ENCODE measurements around the gene KBTBD4.

KBTBD4 gene

DNA sequence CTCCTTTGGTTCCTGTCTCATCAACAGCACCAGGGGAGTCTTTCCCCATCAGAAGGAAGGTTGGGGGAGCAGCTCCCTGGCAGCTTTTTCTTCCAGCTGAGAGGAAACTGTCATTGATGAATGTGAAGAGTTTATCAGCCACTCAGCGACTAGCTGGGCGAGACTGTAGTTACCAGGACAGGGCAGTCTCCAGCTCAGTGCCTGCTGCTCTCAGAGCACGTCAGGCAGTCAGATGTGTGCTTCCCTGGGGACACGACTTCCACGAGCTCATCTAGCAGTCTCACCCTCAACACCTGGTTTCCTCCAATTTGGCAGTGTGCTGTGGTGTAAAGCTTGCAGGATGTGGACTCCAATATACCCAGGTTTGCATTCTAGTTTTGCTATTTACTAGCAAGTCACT is 28.0 kb upstream of the KBTBD4 start:
- Histone ChIP-seq H3K27ac (ENCODE audit: low read depth, low read length, severe bottlenecking) (peak overlapping the region; percentile 90), H3K36me3 (ENCODE audit: control insufficient read depth, insufficient read depth, low read length) (peaks cover 3% of the 10 kb centered on the region), H3K9me3 (ENCODE audit: control insufficient read depth, low read length) (no peaks in the 10 kb centered on the region), H3K4me1 (ENCODE audit: control insufficient read depth, insufficient read depth, low read length, poor library complexity, severe bottlenecking) (peaks cover 15% of the 10 kb centered on the region), H3K4me3 (ENCODE audit: extremely low read depth, insufficient read depth, low read length, poor library complexity, severe bottlenecking) (no peak overlapping the region)
- 54 to 65% methylated on average over 2 to 3 of the region's 5 CpGs for WGBS, 2 experiments (ENCODE audit: insufficient coverage in 2 of 2)

DNA sequence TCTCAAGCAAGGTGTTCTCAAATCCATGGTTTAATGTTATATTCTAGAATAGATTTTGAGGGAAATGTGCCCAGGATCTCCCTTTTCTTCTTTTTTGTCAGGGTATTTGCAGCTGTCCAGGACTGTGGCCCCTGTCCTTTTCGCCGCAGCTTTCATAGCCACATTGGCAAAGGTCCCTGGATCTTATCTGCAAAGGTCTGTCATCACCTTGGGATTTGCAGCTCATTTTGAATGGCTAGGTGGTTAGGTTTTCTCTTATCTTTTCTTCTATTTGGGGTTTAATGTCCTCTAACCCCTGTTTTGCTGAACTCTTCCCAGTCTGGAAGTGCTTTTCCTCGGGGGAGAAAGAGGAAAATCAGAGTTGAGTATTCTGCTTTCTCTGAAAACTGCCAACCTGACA is 27.2 kb upstream of the KBTBD4 start:
- H3K9me3 ChIP-seq (ENCODE audit: control insufficient read depth, low read length): no peaks in the 10 kb centered on the region
- H3K4me1 ChIP-seq (ENCODE audit: control insufficient read depth, insufficient read depth, low read length, poor library complexity, severe bottlenecking): peaks cover 15% of the 10 kb centered on the region
- peaks cover 3% of the 10 kb centered on the region for H3K36me3 ChIP-seq (ENCODE audit: control insufficient read depth, insufficient read depth, low read length)
- no peak overlapping the region for H3K27ac ChIP-seq (ENCODE audit: low read depth, low read length, severe bottlenecking)
- H3K4me3 ChIP-seq (ENCODE audit: extremely low read depth, insufficient read depth, low read length, poor library complexity, severe bottlenecking): no peak overlapping the region
- WGBS, 2 experiments (ENCODE audit: insufficient coverage in 2 of 2): 86 to 93% methylated on average over 2 of the region's 3 CpGs

DNA sequence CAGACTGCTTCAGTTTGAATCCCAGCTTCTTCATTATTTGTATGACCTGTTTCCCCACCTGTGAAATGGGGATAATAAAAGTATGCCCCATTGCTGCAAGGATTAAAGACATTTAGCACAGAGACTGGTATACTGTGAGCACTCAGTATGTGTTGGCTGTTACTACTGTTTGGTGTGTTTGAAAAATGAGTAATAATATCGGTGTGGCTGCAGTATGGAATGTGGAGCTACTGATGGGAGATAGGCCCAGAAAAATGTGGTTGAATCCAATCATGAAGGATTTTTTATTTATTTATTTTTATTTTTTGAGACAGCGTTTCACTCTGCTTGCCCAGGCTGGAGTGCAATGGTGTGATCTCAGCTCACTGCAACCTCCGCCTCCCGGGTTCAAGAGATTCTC is 24.5 kb upstream of the KBTBD4 start:
- H3K27ac ChIP-seq (ENCODE audit: low read depth, low read length, severe bottlenecking): no peak overlapping the region
- WGBS, 2 experiments (ENCODE audit: insufficient coverage in 2 of 2): 100% methylated on average over 2 to 4 of the region's 4 CpGs

DNA sequence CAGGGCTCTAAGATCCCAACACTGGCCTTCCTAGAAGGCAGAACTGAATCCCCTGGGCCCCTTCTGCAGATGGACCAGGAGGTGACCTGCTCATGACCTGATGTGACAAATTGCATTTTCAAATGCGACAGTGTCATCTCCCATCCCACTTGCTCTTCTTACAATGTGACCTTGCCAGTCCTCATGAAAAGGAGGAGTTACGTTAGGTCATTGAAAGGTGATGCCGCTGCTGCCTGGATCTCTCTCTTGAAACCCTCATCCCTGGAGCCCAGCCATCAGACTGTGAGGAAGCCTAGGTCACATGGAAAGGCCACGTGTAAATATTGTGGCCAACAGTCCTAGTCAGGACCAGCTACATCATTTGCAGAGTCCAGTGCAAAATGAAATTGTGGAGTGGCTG is 21.1 kb upstream of the KBTBD4 start:
- Histone ChIP-seq H3K36me3 (ENCODE audit: control insufficient read depth, insufficient read depth, low read length) (no peaks in the 10 kb centered on the region), H3K4me3 (ENCODE audit: extremely low read depth, insufficient read depth, low read length, poor library complexity, severe bottlenecking) (no peak overlapping the region), H3K9me3 (ENCODE audit: control insufficient read depth, low read length) (no peaks in the 10 kb centered on the region), H3K4me1 (ENCODE audit: control insufficient read depth, insufficient read depth, low read length, poor library complexity, severe bottlenecking) (no peaks in the 10 kb centered on the region), H3K27ac (ENCODE audit: low read depth, low read length, severe bottlenecking) (no peak overlapping the region)
- WGBS, 2 experiments (ENCODE audit: insufficient coverage in 2 of 2): 75 to 92% methylated on average over 2 to 4 of the region's 4 CpGs

More for the DNA sequence above, 24.5 kb upstream of the KBTBD4 start:
- no peaks in the 10 kb centered on the region for H3K36me3 ChIP-seq (ENCODE audit: control insufficient read depth, insufficient read depth, low read length)
- no peak overlapping the region for H3K4me3 ChIP-seq (ENCODE audit: extremely low read depth, insufficient read depth, low read length, poor library complexity, severe bottlenecking)
- no peaks in the 10 kb centered on the region for H3K9me3 ChIP-seq (ENCODE audit: control insufficient read depth, low read length)
- peaks cover 15% of the 10 kb centered on the region for H3K4me1 ChIP-seq (ENCODE audit: control insufficient read depth, insufficient read depth, low read length, poor library complexity, severe bottlenecking)

DNA sequence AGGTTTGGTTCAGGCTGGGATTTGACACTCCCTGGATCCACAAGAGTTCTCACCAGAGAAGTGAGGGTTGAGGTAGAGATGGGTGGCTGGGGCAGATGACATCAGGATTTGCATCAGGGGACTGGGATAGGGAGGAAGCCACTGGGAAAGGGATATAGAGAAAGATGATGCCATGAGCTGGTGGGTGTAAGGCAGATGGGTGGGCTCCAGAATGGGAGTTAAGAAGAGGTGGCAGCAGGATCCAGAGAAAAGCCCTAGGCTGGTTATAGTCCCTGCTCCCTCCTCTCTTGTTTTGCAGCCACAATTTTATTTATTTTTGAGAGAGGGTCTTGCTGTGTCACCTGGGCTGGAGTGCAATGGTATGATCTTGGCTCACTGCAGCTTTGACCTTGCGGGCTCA is 17.2 kb upstream of the KBTBD4 start:
- Histone ChIP-seq H3K4me1 (ENCODE audit: control insufficient read depth, insufficient read depth, low read length, poor library complexity, severe bottlenecking) (peaks cover 5% of the 10 kb centered on the region), H3K27ac (ENCODE audit: low read depth, low read length, severe bottlenecking) (no peak overlapping the region), H3K9me3 (ENCODE audit: control insufficient read depth, low read length) (no peaks in the 10 kb centered on the region), H3K36me3 (ENCODE audit: control insufficient read depth, insufficient read depth, low read length) (no peaks in the 10 kb centered on the region), H3K4me3 (ENCODE audit: extremely low read depth, insufficient read depth, low read length, poor library complexity, severe bottlenecking) (no peak overlapping the region)
- WGBS, 2 experiments (ENCODE audit: insufficient coverage in 2 of 2): 86 to 100% methylated on average over 1 of the region's 1 CpG

DNA sequence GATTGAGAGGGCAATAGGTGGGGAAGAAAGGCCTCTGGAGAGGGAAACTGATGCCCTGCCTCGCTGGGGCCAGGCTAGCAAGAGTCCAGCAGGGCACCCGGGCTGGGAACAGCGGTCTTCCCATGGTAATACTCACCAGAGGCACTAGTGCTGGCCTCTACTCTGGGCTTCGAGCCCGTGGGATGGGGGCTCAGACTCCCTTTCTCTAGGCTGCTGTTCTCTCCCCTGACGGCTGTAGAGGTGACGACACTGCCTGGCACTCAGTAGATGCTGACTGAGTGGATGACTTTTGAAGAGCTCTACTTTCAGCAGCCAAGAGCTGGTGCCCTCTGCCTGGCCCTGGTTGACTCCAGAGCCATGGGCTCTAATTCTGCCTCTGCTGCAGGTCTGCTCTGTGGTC is 16.3 kb upstream of the KBTBD4 start:
- Histone ChIP-seq H3K36me3 (ENCODE audit: control insufficient read depth, insufficient read depth, low read length) (no peaks in the 10 kb centered on the region), H3K4me3 (ENCODE audit: extremely low read depth, insufficient read depth, low read length, poor library complexity, severe bottlenecking) (no peak overlapping the region), H3K4me1 (ENCODE audit: control insufficient read depth, insufficient read depth, low read length, poor library complexity, severe bottlenecking) (peaks cover 5% of the 10 kb centered on the region), H3K9me3 (ENCODE audit: control insufficient read depth, low read length) (no peaks in the 10 kb centered on the region), H3K27ac (ENCODE audit: low read depth, low read length, severe bottlenecking) (no peak overlapping the region)
- WGBS, 2 experiments (ENCODE audit: insufficient coverage in 2 of 2): 58 to 88% methylated on average over 5 to 6 of the region's 7 CpGs

DNA sequence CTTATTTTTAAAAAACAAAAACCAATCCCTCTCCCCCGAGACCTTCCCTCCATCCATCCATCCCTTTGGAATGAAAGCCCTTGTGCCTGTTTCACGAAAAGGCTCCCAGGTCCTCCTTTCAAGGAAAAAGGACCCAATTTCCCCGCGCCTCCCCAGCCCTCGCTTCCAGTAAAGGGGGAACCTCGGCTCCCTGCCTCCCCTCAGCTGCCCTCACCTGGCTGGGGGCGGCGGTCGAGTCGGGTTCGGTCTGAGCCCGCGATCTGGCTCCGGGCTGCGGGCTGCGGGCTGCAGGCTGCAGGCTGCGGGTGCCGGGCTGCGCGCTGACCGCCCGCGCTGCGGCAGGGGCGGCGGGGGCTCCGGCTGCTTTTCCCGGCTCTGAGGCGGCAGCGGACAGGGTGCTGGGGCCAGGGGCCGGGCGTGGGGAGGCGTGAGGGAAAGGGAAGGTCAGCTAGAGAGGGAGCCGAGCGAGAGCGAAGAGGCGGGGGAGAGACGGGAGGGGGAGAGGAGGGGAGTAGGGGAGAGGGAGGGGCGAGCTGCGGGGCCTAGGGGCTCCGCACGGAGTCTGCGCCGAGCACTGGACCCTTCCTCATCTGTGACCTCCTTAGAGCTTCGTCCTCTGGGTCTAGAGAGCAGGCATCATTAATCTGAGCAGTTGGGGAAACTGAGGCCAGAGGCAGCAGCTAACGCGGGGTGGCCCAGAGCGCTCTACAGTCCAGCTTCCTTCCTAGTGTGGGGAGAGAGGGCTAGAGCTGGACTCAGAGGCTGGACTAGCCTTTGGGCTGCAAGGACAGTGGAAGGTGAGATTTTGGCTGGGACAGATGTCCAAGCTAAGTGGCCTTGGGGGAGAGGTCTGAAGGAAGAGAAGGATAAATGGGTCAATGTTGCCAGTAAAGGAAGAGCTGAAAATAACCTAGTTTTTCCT is 15.4 kb upstream of the KBTBD4 start, which contains the start of gene C1QTNF4:
C1QTNF4 (minus strand) TSS at position 478 of the 922 bp plus-strand sequence. CDS start 3,601 bp downstream, outside the sequence.
- peak within 1 kb of the TSS; percentile 42 for H3K4me3 ChIP-seq (ENCODE audit: extremely low read depth, insufficient read depth, low read length, poor library complexity, severe bottlenecking)
- H3K36me3 ChIP-seq (ENCODE audit: control insufficient read depth, insufficient read depth, low read length): no peaks in the 10 kb centered on the region
- H3K4me1 ChIP-seq (ENCODE audit: control insufficient read depth, insufficient read depth, low read length, poor library complexity, severe bottlenecking): peaks cover 5% of the 10 kb centered on the region
- 4% methylated on average over 28 to 34 of the region's 48 CpGs for WGBS, 2 experiments (ENCODE audit: insufficient coverage in 2 of 2)
- no peak within 1 kb of the TSS for H3K27ac ChIP-seq (ENCODE audit: low read depth, low read length, severe bottlenecking)
- no peaks in the 10 kb centered on the region for H3K9me3 ChIP-seq (ENCODE audit: control insufficient read depth, low read length)

DNA sequence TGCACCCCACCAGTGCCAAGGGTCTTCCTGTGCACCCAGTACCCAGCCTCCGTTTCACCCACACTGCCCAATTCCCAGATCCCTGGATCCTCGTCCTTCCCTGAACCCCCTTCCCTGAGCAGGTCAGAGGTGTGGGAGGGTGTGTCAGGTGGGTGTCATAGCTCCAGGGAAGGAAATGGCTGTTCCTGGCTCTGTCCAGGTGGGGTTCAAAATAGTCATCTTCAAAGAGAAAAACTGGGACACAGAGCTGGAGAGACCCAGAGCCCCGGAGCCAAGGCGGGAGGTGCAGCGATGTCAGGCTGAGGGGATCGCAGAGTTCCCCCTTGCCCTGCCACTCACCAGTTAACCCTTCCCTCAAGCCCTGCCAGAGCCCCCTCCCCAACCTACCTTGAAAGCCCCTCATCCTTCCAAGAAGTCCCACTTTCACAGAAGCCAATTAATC is 14.7 kb upstream of the KBTBD4 start:
- 0 to 7% methylated on average over 3 to 4 of the region's 6 CpGs for WGBS, 2 experiments (ENCODE audit: insufficient coverage in 2 of 2)
- Histone ChIP-seq H3K27ac (ENCODE audit: low read depth, low read length, severe bottlenecking) (no peak overlapping the region), H3K4me3 (ENCODE audit: extremely low read depth, insufficient read depth, low read length, poor library complexity, severe bottlenecking) (peak overlapping the region; percentile 42), H3K9me3 (ENCODE audit: control insufficient read depth, low read length) (no peaks in the 10 kb centered on the region), H3K4me1 (ENCODE audit: control insufficient read depth, insufficient read depth, low read length, poor library complexity, severe bottlenecking) (peaks cover 5% of the 10 kb centered on the region), H3K36me3 (ENCODE audit: control insufficient read depth, insufficient read depth, low read length) (no peaks in the 10 kb centered on the region)

DNA sequence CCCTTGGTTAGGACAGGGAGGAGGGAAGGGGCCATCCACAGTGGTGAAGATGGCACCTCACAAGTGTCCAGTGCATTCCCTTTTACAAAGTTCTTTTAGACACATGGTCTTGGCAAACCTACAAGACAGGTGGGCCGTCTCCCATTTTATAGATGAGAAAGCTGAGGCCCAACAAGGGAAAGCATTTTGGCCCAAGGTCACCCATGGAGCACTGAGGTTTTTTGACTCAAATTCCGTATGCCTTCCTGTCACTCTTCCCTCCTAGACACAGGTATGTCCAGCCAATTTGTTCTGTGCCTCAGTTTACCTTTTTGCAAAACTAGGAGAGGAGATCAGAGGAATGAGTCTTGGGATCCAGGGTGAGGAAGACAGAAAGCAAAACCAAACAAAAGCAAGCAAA is 14.2 kb upstream of the KBTBD4 start:
- Histone ChIP-seq H3K27ac (ENCODE audit: low read depth, low read length, severe bottlenecking) (no peak overlapping the region), H3K4me3 (ENCODE audit: extremely low read depth, insufficient read depth, low read length, poor library complexity, severe bottlenecking) (no peak overlapping the region), H3K36me3 (ENCODE audit: control insufficient read depth, insufficient read depth, low read length) (no peaks in the 10 kb centered on the region), H3K9me3 (ENCODE audit: control insufficient read depth, low read length) (no peaks in the 10 kb centered on the region), H3K4me1 (ENCODE audit: control insufficient read depth, insufficient read depth, low read length, poor library complexity, severe bottlenecking) (peaks cover 5% of the 10 kb centered on the region)
- 88 to 90% methylated on average over 2 of the region's 2 CpGs for WGBS, 2 experiments (ENCODE audit: insufficient coverage in 2 of 2)

DNA sequence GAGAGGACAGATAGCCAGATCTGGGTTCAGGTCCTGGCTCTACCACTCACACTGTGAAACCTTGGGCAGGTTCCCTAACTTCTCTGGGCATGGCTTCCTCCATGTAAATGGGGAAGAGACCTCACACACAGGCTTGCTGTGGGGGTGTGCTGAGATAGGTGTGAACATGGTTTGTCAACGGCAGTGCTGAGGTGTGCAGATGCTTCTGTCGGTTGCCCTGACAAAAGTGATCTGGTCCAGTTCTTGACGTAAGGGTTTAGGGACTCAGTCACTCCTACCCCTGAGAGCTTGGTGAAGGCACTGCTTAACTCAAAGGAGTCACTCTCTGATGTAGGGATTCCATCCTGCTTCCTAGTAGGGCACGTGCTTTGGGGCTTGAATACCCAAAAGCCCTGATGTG is 13.5 kb upstream of the KBTBD4 start:
- H3K4me1 ChIP-seq (ENCODE audit: control insufficient read depth, insufficient read depth, low read length, poor library complexity, severe bottlenecking): peaks cover 5% of the 10 kb centered on the region
- no peak overlapping the region for H3K27ac ChIP-seq (ENCODE audit: low read depth, low read length, severe bottlenecking)
- no peaks in the 10 kb centered on the region for H3K36me3 ChIP-seq (ENCODE audit: control insufficient read depth, insufficient read depth, low read length)
- 79 to 91% methylated on average over 4 of the region's 4 CpGs for WGBS, 2 experiments (ENCODE audit: insufficient coverage in 2 of 2)
- H3K4me3 ChIP-seq (ENCODE audit: extremely low read depth, insufficient read depth, low read length, poor library complexity, severe bottlenecking): no peak overlapping the region
- no peaks in the 10 kb centered on the region for H3K9me3 ChIP-seq (ENCODE audit: control insufficient read depth, low read length)

DNA sequence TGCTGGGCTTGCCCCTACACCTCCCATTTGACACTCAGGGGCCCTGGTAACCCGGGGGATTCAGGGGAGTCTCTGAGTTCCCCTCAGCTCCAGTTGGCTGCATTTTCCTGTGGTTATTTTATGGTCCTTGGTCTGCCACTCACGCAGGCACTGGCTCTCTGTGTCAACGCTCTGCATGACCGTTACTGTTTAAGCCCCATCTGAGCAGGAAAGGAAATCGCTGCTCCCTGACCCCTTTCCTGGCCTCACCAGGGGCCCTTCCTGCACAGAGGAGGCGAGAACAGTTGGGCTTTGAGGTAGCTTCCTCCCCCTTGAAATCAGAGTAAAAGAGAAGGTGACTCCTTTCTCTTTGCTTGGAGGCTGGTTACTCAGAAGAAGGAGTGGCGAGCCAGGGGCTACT is 13.0 kb upstream of the KBTBD4 start:
- no peak overlapping the region for H3K4me3 ChIP-seq (ENCODE audit: extremely low read depth, insufficient read depth, low read length, poor library complexity, severe bottlenecking)
- no peaks in the 10 kb centered on the region for H3K36me3 ChIP-seq (ENCODE audit: control insufficient read depth, insufficient read depth, low read length)
- peak overlapping the region; percentile 45 for H3K27ac ChIP-seq (ENCODE audit: low read depth, low read length, severe bottlenecking)
- H3K4me1 ChIP-seq (ENCODE audit: control insufficient read depth, insufficient read depth, low read length, poor library complexity, severe bottlenecking): peaks cover 5% of the 10 kb centered on the region
- 51 to 56% methylated on average over 6 to 7 of the region's 7 CpGs for whole genome bisulfite sequencing, 2 experiments (ENCODE audit: insufficient coverage in 2 of 2)
- no peaks in the 10 kb centered on the region for H3K9me3 ChIP-seq (ENCODE audit: control insufficient read depth, low read length)

Measured in mesodermal cell (in vitro differentiated cells).